ENCODE measurements around the gene VRK1. TPM values are rescaled to one million over a fixed set of nuclear protein-coding genes. Genes with fewer than 3 reads are reported as not detected.

VRK1 gene
- polyA plus RNA-seq, 2 of the 4 experiments (the other 2 are of a cell fraction) = 32.2 to 34.2 TPM

DNA sequence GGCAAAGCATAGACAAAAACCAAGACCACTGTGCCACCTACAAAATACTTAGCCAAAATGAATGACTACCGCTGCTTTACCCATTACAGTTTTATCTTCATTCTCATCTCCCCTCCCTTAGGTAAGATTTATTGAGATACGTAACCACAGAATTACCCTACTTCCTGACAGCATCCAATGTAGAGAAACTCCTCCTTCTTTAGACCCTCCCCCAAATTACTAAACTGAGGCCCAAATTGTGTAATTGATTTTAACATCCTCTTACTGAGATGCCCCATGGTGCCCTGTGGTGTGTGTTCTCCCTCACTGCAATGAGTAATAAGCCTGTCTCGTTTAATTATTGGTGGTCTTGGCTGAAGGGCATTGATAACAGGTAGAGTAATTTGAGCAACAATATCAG is 19.1 kb downstream of the VRK1 start:
- ATAC-seq = no peak

GRCh38 chr14:96817750-96818666 is 20.8 kb downstream of the VRK1 start:
- FAIRE-seq (no peak), ATAC-seq (no peak), DNase-seq (ENCODE audit: low read depth in 1 of 2, low spot score in 1 of 2) (no peak)
- peaks cover 6% of the 10 kb centered on the region; the same call in 1 of the 3 replicates for H3K4me1 ChIP-seq
- POLR2A ChIA-PET = interaction anchor here (0.6 kb wide), 1 partner anchor 51 kb away, joined by 8 read pairs; no protein-coding TSS in a partner anchor
- H3K4me3 ChIP-seq = no peak overlapping the region
- no peaks in the 10 kb centered on the region for H3K9me3 ChIP-seq
- H3K27ac ChIP-seq = no peak overlapping the region
- TF ChIP-seq, protein P1, sequence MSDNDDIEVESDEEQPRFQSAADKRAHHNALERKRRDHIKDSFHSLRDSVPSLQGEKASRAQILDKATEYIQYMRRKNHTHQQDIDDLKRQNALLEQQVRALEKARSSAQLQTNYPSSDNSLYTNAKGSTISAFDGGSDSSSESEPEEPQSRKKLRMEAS (IDR thresholded peaks at IDR 0.05) = no peak
- TF ChIP-seq CBX2 (IDR thresholded peaks at IDR 0.05; ENCODE audit: borderline replicate concordance, low read depth) = no peak
- TF ChIP-seq, protein P2, sequence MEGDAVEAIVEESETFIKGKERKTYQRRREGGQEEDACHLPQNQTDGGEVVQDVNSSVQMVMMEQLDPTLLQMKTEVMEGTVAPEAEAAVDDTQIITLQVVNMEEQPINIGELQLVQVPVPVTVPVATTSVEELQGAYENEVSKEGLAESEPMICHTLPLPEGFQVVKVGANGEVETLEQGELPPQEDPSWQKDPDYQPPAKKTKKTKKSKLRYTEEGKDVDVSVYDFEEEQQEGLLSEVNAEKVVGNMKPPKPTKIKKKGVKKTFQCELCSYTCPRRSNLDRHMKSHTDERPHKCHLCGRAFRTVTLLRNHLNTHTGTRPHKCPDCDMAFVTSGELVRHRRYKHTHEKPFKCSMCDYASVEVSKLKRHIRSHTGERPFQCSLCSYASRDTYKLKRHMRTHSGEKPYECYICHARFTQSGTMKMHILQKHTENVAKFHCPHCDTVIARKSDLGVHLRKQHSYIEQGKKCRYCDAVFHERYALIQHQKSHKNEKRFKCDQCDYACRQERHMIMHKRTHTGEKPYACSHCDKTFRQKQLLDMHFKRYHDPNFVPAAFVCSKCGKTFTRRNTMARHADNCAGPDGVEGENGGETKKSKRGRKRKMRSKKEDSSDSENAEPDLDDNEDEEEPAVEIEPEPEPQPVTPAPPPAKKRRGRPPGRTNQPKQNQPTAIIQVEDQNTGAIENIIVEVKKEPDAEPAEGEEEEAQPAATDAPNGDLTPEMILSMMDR (IDR thresholded peaks at IDR 0.05) = no peak
- TF ChIP-seq BHLHE40 (IDR thresholded peaks at IDR 0.05; ENCODE audit: low read depth, low read length) = no peak
- TF ChIP-seq, protein P3, sequence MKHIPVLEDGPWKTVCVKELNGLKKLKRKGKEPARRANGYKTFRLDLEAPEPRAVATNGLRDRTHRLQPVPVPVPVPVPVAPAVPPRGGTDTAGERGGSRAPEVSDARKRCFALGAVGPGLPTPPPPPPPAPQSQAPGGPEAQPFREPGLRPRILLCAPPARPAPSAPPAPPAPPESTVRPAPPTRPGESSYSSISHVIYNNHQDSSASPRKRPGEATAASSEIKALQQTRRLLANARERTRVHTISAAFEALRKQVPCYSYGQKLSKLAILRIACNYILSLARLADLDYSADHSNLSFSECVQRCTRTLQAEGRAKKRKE (CRISPR knock-in tag; IDR thresholded peaks at IDR 0.05; ENCODE audit: low read depth) = no peak
- TF ChIP-seq ZFP36 (IDR thresholded peaks at IDR 0.05; ENCODE audit: borderline replicate concordance, partially characterized antibody) = no peak
- TF ChIP-seq CHD2 (IDR thresholded peaks at IDR 0.05; ENCODE audit: low read length, partially characterized antibody) = no peak
- no peak overlapping the region for H3K4me2 ChIP-seq
- WGBS (ENCODE audit: missing lambda C conversion rate) = 76% methylated on average over 5 of the region's 5 CpGs
- CTCF ChIA-PET = no interaction called here

More for the DNA sequence above, 19.1 kb downstream of the VRK1 start:
- Histone ChIP-seq H3K4me1 (peaks cover 6% of the 10 kb centered on the region; the same call in 1 of the 3 replicates), H3K4me2 (no peak overlapping the region), H3K4me3 (no peak overlapping the region), H3K27ac (no peak overlapping the region), H3K9me3 (no peaks in the 10 kb centered on the region)
- CTCF ChIA-PET = no interaction called here
- DNase-seq (ENCODE audit: low read depth in 1 of 2, low spot score in 1 of 2) = no peak
- POLR2A ChIA-PET = no interaction called here
- FAIRE-seq = no peak
- WGBS (ENCODE audit: missing lambda C conversion rate) = 90% methylated on average over 3 of the region's 3 CpGs
- no peak for TF ChIP-seq NPAS2 (CRISPR knock-in tag; IDR thresholded peaks at IDR 0.05; ENCODE audit: borderline replicate concordance)
- no peak for TF ChIP-seq TP53 (CRISPR knock-in tag; IDR thresholded peaks at IDR 0.05)
- TF ChIP-seq SMC3 (IDR thresholded peaks at IDR 0.05) = no peak
- no peak for TF ChIP-seq TFCP2L1 (CRISPR knock-in tag; IDR thresholded peaks at IDR 0.05)
- no peak for TF ChIP-seq FOXS1 (CRISPR knock-in tag; IDR thresholded peaks at IDR 0.05)
- TF ChIP-seq EHF (CRISPR knock-in tag; IDR thresholded peaks at IDR 0.05) = no peak
- TF ChIP-seq ZSCAN20 (CRISPR knock-in tag; IDR thresholded peaks at IDR 0.05) = no peak
- TF ChIP-seq RNF2 (IDR thresholded peaks at IDR 0.05; ENCODE audit: borderline replicate concordance, low read depth) = no peak
- no peak for TF ChIP-seq CBX2 (IDR thresholded peaks at IDR 0.05; ENCODE audit: borderline replicate concordance, low read depth)
- TF ChIP-seq EP300 (IDR thresholded peaks at IDR 0.05) = no peak
- no peak for TF ChIP-seq MYC (IDR thresholded peaks at IDR 0.05; ENCODE audit: borderline replicate concordance, low read length)
- TF ChIP-seq RARB (CRISPR knock-in tag; IDR thresholded peaks at IDR 0.05) = no peak
- TF ChIP-seq EHMT2 (IDR thresholded peaks at IDR 0.05; ENCODE audit: low read depth) = no peak
- no peak for TF ChIP-seq HDAC2 (IDR thresholded peaks at IDR 0.05)

DNA sequence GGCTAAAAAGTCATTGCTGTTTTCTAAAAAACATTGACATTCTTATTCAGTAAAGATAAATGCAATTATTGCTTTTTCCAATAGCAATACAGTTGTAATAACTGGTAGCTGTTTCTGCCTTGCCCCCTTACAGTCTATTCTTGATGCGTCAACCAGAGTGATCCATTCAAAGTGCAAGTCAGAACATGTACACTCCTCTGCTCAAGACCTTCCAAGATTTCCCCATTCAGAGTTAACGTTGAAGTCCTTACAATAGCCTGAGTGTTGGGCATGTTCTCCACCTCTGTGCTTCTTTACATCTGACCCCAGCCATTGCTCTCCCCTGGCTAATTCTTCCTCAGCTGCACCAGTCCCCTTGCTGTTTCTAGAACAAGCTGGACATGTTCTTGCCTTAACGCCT is 24.3 kb downstream of the VRK1 start:
- Histone ChIP-seq H3K4me1 (peaks cover 6% of the 10 kb centered on the region; the same call in 1 of the 3 replicates), H3K4me3 (no peak overlapping the region), H3K9me3 (no peaks in the 10 kb centered on the region), H3K27ac (no peak overlapping the region), H3K4me2 (no peak overlapping the region)
- no peak for DNase-seq (ENCODE audit: low read depth in 1 of 2, low spot score in 1 of 2)
- ATAC-seq = no peak
- ChIA-PET CTCF (interaction anchor here (0.6 kb wide), 1 partner anchor 31 kb away, joined by 3 read pairs; no protein-coding TSS in a partner anchor), POLR2A (no interaction called here)
- no peak for FAIRE-seq
- 93% methylated on average over 3 of the region's 3 CpGs for WGBS (ENCODE audit: missing lambda C conversion rate)
- TF ChIP-seq HES2 (IDR thresholded peaks at IDR 0.05) (no peak), EP300 (IDR thresholded peaks at IDR 0.05) (no peak), CEBPB (IDR thresholded peaks at IDR 0.05) (no peak), HDAC2 (IDR thresholded peaks at IDR 0.05) (no peak), HEYL (CRISPR knock-in tag; IDR thresholded peaks at IDR 0.05) (no peak), PHF8 (IDR thresholded peaks at IDR 0.05; ENCODE audit: borderline replicate concordance, low read depth) (no peak), FOXS1 (CRISPR knock-in tag; IDR thresholded peaks at IDR 0.05) (no peak), HOXB5 (CRISPR knock-in tag; IDR thresholded peaks at IDR 0.05) (no peak), EHMT2 (IDR thresholded peaks at IDR 0.05; ENCODE audit: low read depth) (no peak), BHLHE40 (IDR thresholded peaks at IDR 0.05; ENCODE audit: low read depth, low read length) (no peak), ZC3H11A (IDR thresholded peaks at IDR 0.05) (no peak), JUN (IDR thresholded peaks at IDR 0.05) (no peak), ZSCAN20 (CRISPR knock-in tag; IDR thresholded peaks at IDR 0.05) (no peak), MYC (IDR thresholded peaks at IDR 0.05; ENCODE audit: borderline replicate concordance, low read length) (no peak)
- TF ChIP-seq, protein P4, sequence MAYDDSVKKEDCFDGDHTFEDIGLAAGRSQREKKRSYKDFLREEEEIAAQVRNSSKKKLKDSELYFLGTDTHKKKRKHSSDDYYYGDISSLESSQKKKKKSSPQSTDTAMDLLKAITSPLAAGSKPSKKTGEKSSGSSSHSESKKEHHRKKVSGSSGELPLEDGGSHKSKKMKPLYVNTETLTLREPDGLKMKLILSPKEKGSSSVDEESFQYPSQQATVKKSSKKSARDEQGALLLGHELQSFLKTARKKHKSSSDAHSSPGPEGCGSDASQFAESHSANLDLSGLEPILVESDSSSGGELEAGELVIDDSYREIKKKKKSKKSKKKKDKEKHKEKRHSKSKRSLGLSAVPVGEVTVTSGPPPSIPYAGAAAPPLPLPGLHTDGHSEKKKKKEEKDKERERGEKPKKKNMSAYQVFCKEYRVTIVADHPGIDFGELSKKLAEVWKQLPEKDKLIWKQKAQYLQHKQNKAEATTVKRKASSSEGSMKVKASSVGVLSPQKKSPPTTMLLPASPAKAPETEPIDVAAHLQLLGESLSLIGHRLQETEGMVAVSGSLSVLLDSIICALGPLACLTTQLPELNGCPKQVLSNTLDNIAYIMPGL (CRISPR knock-in tag; IDR thresholded peaks at IDR 0.05; ENCODE audit: borderline replicate concordance) = no peak

Measured in A549 (cell line).